Urinary bladder (tissue), 4 donors: ENCODE results near the gene NUDT14. TPM values are rescaled to one million over a fixed set of nuclear protein-coding genes. Genes with fewer than 3 reads are reported as not detected.

Source experiments
- DNase-seq: peaks from one replicate; pipeline ENCODE4 v3.0.0-alpha.2; 2015; ENCODE audit errors: extremely low spot score
- H3K27ac ChIP-seq: one replicate; pipeline ENCODE4 v1.5.1; 2013; ENCODE audit warnings: low read depth, mild to moderate bottlenecking, moderate library complexity
- H3K36me3 ChIP-seq: one replicate; pipeline ENCODE4 v1.6.1; 2013; ENCODE audit warnings: mild to moderate bottlenecking, moderate library complexity; ENCODE audit not compliant: insufficient read depth
- H3K4me1 ChIP-seq: one replicate; pipeline ENCODE4 v1.6.1; 2013; ENCODE audit warnings: mild to moderate bottlenecking, moderate library complexity; ENCODE audit not compliant: insufficient read depth
- H3K4me3 ChIP-seq: one replicate; pipeline ENCODE4 v1.5.1; 2013; ENCODE audit warnings: low read depth, low read length
- WGBS: extraction: QIAGEN DNeasy Blood & Tissue Kit; methylation state at CpG from one replicate; pipeline ENCODE4 v1.1.7; 2013; 5-methylcytosine and 5-hydroxymethylcytosine counted together
- polyA plus RNA-seq: library from polyadenylated mRNA; stranded (reverse); fragments of 200-250 nt; gene quantifications from one replicate; pipeline ENCODE4 v1.2.3, GENCODE V29; 2013
- total RNA-seq: library from RNA; depleted of rRNA; stranded (reverse); fragments of >200 nt; gene quantifications from one replicate; pipeline ENCODE4 v1.2.3, GENCODE V29; 2014
- donor health status: healthy with polysubstance abuse.
- donor health status: healthy.

Gene NUDT14
- total and polyA plus RNA-seq, 2 donors: 7.3 to 11.6 TPM

GRCh38 chr14:105142651-105143450 is 38.3 kb downstream of the NUDT14 start:
- 95% methylated on average over 60 of the region's 60 CpGs for WGBS
- no peak overlapping the region for H3K27ac ChIP-seq
- H3K4me3 ChIP-seq: no peak overlapping the region
- no peaks in the 10 kb centered on the region for H3K36me3 ChIP-seq
- H3K4me1 ChIP-seq: no peaks in the 10 kb centered on the region
- no peak for DNase-seq

DNA sequence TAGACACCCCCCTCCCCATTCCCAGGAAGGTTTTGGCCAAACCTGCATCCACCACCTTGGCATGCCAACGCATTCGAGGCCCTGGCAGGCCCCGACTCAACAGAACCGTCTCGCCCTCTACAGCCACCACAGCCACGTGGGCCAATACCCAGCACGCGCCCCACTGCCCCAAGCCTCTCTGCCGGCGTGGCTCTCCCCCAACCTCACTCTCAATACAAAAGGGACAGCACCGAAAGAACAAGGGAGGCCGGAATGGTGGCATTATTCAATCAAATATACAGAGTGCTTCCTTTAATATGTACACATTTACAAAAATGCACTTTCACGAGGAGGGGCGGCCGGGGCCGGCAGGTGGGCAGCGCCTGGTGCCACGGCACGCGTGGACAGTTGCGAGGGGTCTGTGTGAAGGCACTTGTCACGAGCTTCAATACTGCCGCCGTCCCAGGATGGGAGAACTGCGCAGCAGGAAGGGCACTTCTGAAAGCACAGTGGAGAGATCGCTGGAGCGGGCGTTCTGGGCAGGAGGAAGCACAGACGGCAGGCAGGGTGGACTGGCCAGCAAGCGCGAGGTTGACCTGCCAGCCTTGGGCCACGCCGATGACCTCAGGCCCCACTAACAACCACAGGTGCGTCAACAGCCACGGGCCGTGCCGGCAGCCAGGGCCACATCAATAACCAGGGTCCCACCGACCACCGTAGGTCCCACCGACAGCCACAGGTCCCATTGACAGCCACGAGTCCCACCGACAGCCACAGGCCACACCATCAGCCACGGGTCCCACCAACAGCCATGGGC is 39.4 kb downstream of the NUDT14 start:
- DNase-seq: no peak
- H3K4me1 ChIP-seq: no peaks in the 10 kb centered on the region
- no peaks in the 10 kb centered on the region for H3K36me3 ChIP-seq
- no peak overlapping the region for H3K27ac ChIP-seq
- 92% methylated on average over 43 of the region's 43 CpGs for WGBS
- H3K4me3 ChIP-seq: no peak overlapping the region

- 95% methylated on average over 6 of the region's 6 CpGs for WGBS
- no peak for DNase-seq
- Histone ChIP-seq H3K36me3 (no peaks in the 10 kb centered on the region), H3K4me3 (no peak overlapping the region), H3K27ac (no peak overlapping the region), H3K4me1 (no peaks in the 10 kb centered on the region)
Measured at GRCh38 chr14:105141026-105141425, 40.1 kb downstream of the NUDT14 start.

GRCh38 chr14:105140581-105140980 is 40.5 kb downstream of the NUDT14 start:
- no peak for DNase-seq
- Histone ChIP-seq H3K36me3 (no peaks in the 10 kb centered on the region), H3K27ac (no peak overlapping the region), H3K4me1 (no peaks in the 10 kb centered on the region), H3K4me3 (no peak overlapping the region)
- 92% methylated on average over 7 of the region's 7 CpGs for WGBS

- DNase-seq: no peak
- Histone ChIP-seq H3K36me3 (no peaks in the 10 kb centered on the region), H3K4me1 (no peaks in the 10 kb centered on the region), H3K4me3 (no peak overlapping the region), H3K27ac (no peak overlapping the region)
- 98% methylated on average over 5 of the region's 5 CpGs for WGBS
Measured at GRCh38 chr14:105139831-105140239, 41.3 kb downstream of the NUDT14 start.

GRCh38 chr14:105139212-105139825 is 41.8 kb downstream of the NUDT14 start:
- Histone ChIP-seq H3K36me3 (no peaks in the 10 kb centered on the region), H3K4me3 (no peak overlapping the region), H3K27ac (no peak overlapping the region), H3K4me1 (no peaks in the 10 kb centered on the region)
- DNase-seq: no peak
- 89% methylated on average over 10 of the region's 10 CpGs for WGBS

- no peak overlapping the region for H3K27ac ChIP-seq
- no peaks in the 10 kb centered on the region for H3K36me3 ChIP-seq
- H3K4me3 ChIP-seq: no peak overlapping the region
- 93% methylated on average over 15 of the region's 15 CpGs for WGBS
- no peaks in the 10 kb centered on the region for H3K4me1 ChIP-seq
- DNase-seq: no peak
Measured at GRCh38 chr14:105138551-105139111, 42.5 kb downstream of the NUDT14 start.

DNA sequence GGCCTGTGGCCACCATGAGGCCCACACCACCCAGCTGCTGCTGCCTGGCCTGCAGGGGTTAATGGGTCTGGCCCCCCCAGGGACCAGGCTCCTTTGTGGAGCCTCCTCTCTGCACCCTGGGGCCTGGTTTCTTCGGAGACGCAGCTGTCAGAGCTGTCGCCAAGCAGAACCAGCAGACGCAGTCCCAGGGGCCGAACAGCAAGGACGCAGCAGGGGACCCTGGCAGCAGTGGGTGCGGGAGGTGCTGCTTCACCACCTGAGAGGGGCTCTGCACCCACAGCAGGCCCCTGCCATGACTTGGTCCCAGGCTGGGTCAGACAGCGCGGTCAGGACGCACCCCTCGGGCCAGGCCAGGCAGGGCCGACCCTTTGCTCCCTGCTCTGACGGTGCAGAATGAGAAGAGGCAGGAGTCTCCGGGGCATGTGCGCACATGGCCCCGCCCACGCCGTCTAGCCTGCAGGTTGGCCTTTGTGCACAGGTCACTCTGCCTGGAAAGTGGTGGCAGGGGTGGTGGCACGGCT is 43.0 kb downstream of the NUDT14 start:
- no peaks in the 10 kb centered on the region for H3K4me1 ChIP-seq
- no peaks in the 10 kb centered on the region for H3K36me3 ChIP-seq
- no peak overlapping the region for H3K4me3 ChIP-seq
- WGBS: 86% methylated on average over 19 of the region's 19 CpGs
- no peak for DNase-seq
- no peak overlapping the region for H3K27ac ChIP-seq

GRCh38 chr14:105137481-105138020 is 43.6 kb downstream of the NUDT14 start:
- H3K36me3 ChIP-seq: no peaks in the 10 kb centered on the region
- DNase-seq: no peak
- no peak overlapping the region for H3K4me3 ChIP-seq
- 87% methylated on average over 14 of the region's 14 CpGs for WGBS
- H3K4me1 ChIP-seq: no peaks in the 10 kb centered on the region
- no peak overlapping the region for H3K27ac ChIP-seq

DNA sequence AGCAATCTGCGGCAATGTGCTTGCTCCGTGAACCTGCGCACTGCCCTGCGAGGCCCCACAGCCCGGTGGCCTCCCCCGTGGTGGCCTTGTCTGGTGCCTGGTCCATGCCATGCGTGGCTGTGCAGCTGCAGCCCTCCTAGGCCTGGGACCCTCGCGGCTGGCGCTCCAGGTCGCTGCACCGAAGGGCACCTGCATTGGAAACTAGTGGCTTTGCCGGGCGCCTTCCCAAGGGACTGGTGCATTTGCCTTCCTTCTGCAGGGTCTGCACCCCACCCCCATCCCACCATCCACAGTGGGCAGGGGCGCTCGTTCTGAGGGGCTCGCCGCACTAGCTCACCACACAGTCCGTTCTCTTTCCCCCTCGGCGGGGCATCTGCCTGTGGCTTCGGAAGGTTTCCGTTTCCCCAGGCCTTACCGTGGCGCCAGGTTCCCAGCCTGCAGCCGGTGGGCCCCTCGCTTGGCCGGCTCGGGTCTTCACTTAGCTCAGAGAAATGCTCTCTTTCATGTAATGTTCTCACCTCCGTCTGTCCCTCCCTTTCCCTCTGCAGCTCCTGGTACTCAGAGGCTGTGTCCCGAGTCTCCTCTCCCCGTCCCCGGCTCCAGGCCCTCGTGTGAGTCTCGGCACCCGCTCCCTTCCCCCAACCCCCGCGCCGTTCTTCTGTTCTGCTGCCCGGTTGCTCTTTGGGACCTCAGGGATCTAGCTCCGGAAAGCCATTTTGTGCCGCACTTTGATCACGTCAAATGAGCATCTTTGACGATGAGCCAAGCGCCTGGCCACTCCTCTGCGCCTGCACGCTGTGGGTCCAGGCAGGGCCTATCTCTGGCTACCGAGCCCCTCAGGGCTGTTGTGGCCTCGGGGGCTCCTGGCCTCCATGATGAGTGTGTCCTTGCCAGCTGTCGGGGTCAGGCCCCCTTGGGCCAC is 44.5 kb downstream of the NUDT14 start:
- Histone ChIP-seq H3K4me1 (no peaks in the 10 kb centered on the region), H3K36me3 (no peaks in the 10 kb centered on the region), H3K27ac (no peak overlapping the region), H3K4me3 (no peak overlapping the region)
- 76% methylated on average over 50 of the region's 50 CpGs for WGBS
- no peak for DNase-seq

DNA sequence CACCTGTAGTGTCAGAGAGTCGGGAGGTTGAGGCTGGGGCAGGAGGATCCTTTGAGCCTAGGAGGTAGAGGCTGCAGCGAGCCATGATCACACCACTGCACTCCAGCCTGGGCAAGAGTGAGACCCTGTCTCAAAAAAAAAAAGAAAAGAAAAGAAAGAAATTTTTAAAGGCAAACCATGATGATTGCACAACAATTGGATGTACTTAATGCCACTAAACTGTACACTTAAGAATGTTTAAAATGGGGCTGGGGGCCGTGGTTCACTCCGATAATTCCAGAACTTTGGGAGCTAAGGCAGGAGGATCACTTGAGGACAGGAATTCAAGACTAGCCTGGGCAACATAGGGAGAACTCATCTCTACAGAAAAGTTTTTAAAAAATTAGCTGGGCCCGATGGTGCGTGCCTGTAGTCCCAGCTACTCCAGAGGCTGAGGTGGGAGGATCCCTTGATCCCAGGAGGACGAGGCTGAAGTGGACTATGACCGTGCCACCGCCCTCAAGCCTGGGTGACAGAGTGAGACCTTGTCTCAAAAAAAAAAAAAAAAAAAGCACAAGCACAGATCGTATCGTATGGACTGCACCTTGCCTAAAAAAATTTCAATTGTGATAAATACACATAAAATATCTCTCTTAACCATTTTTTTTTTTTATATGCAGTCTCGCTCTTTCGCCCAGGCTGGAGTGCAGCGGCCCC is 45.3 kb downstream of the NUDT14 start:
- no peak for DNase-seq
- no peak overlapping the region for H3K27ac ChIP-seq
- WGBS: 89% methylated on average over 14 of the region's 14 CpGs

More for the DNA sequence above, 45.3 kb downstream of the NUDT14 start:
- no peaks in the 10 kb centered on the region for H3K36me3 ChIP-seq
- H3K4me1 ChIP-seq: no peaks in the 10 kb centered on the region
- H3K4me3 ChIP-seq: no peak overlapping the region
